Kidney (tissue), 14 donors: ENCODE measurements around the gene NCCRP1. TPM values are rescaled to one million over a fixed set of nuclear protein-coding genes. Genes with fewer than 3 reads are reported as not detected.

Experiments
- DNase-seq, 5 donors: peaks; one replicate each; pipeline ENCODE4 v3.0.0-alpha.2; 2013 to 2020
- FAIRE-seq: peaks from 2 replicates; lab custom pipeline; 2012; peaks lifted over from hg19 to GRCh38; lab: Jason Lieb, UNC
- H3K27ac ChIP-seq, 2 donors: one replicate each; pipeline ENCODE4 v1.7.0; 2013; ENCODE audit warnings: low read depth in 2 of 2, low read length in 2 of 2, inconsistent platforms in 1 of 2
- H3K27me3 ChIP-seq: one replicate; pipeline ENCODE4 v1.7.1; 2013; ENCODE audit warnings: low read length, inconsistent platforms; ENCODE audit not compliant: control insufficient read depth, insufficient read depth
- H3K36me3 ChIP-seq, 3 donors: one replicate each; pipeline versions ENCODE4 v1.7.0 to v1.7.1; 2013; ENCODE audit warnings: low read length in 3 of 3, control low read depth in 1 of 3, inconsistent platforms in 1 of 3; ENCODE audit not compliant: insufficient read depth in 3 of 3, control insufficient read depth in 2 of 3
- H3K4me1 ChIP-seq, 3 donors: one replicate each; pipeline versions ENCODE4 v1.7.0 to v1.7.1; 2013; ENCODE audit warnings: low read length in 3 of 3, inconsistent platforms in 1 of 3, low read depth in 1 of 3; ENCODE audit not compliant: control insufficient read depth in 2 of 3, insufficient read depth in 2 of 3
- H3K4me3 ChIP-seq, 3 donors: one replicate each; pipeline versions ENCODE4 v1.7.0 to v1.8.1; 2013; ENCODE audit warnings: low read length in 3 of 3, control low read depth in 1 of 3, inconsistent platforms in 1 of 3
- H3K9ac ChIP-seq, 3 donors: one replicate each; pipeline versions ENCODE4 v1.7.0 to v1.7.1; 2013; ENCODE audit warnings: low read length in 3 of 3, control low read depth in 1 of 3, inconsistent platforms in 1 of 3
- H3K9me3 ChIP-seq, 3 donors: one replicate each; pipeline versions ENCODE4 v1.7.0 to v1.7.1; 2013; ENCODE audit warnings: low read length in 3 of 3, control low read depth in 1 of 3, inconsistent platforms in 1 of 3; ENCODE audit not compliant: control insufficient read depth in 2 of 3, insufficient read depth in 1 of 3
- CTCF ChIP-seq: IDR thresholded peaks from 3 replicates; pipeline ENCODE4 v1.5.1; 2012; ENCODE audit warnings: mild to moderate bottlenecking, moderate library complexity, borderline replicate concordance; ENCODE audit not compliant: insufficient read depth; ENCODE audit errors: extremely low read depth
- intact Hi-C: fragments of 100-400 bp; cut with DNase I; formaldehyde crosslinking; loops from one replicate; pipeline ENCODE4 v1.11.1; 2022
- polyA plus RNA-seq: library from polyadenylated mRNA; stranded (reverse); fragments of 350-450 nt; fragmentation: Illumina TruSeq; extraction: RNeasy Lipid Tissue Mini Kit (QIAGEN cat#74804); gene quantifications from one replicate; pipeline ENCODE4 v1.2.3, GENCODE V29; 2014; ENCODE audit warnings: low read depth, low replicate concordance; ENCODE audit not compliant: insufficient read depth
- total RNA-seq: library from RNA; stranded (reverse); fragmentation: NEBNext Ultra II Directional; extraction: Animal tissue kit (Norgen Biotek cat#: 25700); gene quantifications from one replicate; pipeline ENCODE4 v1.2.1, GENCODE V29; 2021
- donor health status: control.
- donor health status: control.
- donor health status: control.
- donor health status: control.
- donor health status: control.
- donor health status: DM: yes; HTN: yes; CAD: no.
- donor health status: Normal renal cell carcinoma (clear cell type).

The NCCRP1 gene
- total and polyA plus RNA-seq, 2 donors from 2014 or later = 0.60 to 5.5 TPM

- peaks cover 0 to 31% (median 10%) of the 10 kb centered on the region in 3 donors for H3K4me1 ChIP-seq
- no peaks in the 10 kb centered on the region for H3K27me3 ChIP-seq
- peak; percentile 75 to 93 (median 80) for DNase-seq
- intact Hi-C loops = no loop called here
- H3K9ac ChIP-seq = peak overlapping the region in 1 of 3 donors; percentile 19
- H3K27ac ChIP-seq = peak overlapping the region; percentile 83 to 87
- peaks cover 0 to 6% (median 5%) of the 10 kb centered on the region in 3 donors for H3K36me3 ChIP-seq
- H3K4me3 ChIP-seq = no peak overlapping the region
- FAIRE-seq = no peak
- H3K9me3 ChIP-seq = no peaks in the 10 kb centered on the region
- TF ChIP-seq CTCF = no peak
Observed at GRCh38 chr19:39167461-39168257, 29.1 kb upstream of the NCCRP1 start.

DNA sequence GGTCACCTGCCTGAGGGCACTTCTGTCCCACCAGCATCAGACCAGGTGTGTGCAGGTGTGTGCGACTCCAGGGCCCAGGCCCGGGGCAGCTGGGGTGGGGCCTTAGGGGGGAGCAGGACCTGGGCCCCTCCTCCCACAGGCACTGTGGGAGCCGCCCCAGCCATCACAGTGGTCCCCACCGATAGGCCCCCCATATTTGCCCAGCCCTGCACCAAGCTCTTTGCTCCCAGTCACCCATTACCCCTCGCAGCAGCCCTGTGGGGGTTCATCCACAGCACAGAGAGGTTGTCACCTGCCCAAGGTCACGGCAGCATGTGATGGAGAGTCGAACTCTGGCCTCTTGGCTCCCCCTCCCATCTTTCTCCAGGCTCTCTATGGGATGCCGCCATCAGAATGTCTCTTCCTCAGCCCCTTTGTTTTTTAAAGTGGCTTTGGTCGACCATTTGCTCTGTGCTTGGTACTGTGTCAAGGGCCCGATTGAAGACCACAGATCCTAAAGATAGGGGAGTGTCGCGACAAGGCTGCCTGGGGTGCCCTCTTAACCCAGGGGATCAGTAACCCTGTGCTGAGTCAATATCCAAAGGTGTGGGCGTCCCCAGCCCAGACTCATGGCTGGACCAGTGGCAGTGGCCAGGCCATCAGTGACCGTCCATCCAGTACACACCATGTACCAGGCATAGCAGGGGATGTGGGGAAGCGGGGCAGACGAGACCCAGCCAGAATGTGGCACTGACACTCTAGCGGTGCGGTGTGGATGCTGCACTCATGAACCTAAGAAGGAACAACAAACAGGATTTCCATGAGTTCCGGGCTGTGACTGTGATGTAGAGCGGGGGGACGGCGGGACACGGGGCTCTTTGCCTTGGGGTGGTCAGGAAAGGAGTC, 28.3 kb upstream of the NCCRP1 start:
- no peaks in the 10 kb centered on the region for H3K9me3 ChIP-seq
- H3K27ac ChIP-seq = peak overlapping the region; percentile 18 to 67
- no peak for DNase-seq
- no peak overlapping the region for H3K4me3 ChIP-seq
- H3K4me1 ChIP-seq = peaks cover 0 to 24% (median 10%) of the 10 kb centered on the region in 3 donors
- TF ChIP-seq CTCF = no peak
- peaks cover 0 to 6% (median 5%) of the 10 kb centered on the region in 3 donors for H3K36me3 ChIP-seq
- FAIRE-seq = no peak
- intact Hi-C loops = no loop called here
- no peaks in the 10 kb centered on the region for H3K27me3 ChIP-seq
- H3K9ac ChIP-seq = peak overlapping the region in 1 of 3 donors; percentile 12

DNA sequence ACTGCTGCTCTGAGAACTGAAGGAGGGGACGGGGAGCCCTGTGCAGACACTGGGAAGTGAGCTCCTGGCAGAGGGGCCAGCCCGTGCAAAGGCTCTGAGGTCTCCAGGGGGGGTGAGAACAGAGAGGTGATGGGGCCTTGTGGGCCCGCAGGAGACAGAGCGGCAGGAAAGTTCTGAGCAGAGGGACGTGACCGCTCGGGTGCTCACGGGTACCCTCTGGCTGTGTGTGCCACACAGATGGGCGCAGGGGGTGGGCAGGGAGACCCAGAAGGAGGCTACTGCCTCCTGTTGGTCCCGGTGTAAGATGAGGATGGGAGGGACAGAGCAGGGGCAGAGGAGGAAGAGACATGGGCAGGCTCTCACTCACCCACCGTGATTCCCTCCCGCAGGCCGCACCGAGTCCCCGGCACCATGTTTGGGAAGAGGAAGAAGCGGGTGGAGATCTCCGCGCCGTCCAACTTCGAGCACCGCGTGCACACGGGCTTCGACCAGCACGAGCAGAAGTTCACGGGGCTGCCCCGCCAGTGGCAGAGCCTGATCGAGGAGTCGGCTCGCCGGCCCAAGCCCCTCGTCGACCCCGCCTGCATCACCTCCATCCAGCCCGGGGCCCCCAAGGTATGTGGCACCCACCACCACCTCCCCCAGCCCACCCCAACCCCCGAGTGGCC, 27.5 kb upstream of the NCCRP1 start:
- H3K4me1 ChIP-seq = peaks cover 0 to 22% (median 10%) of the 10 kb centered on the region in 3 donors
- H3K9ac ChIP-seq = no peak overlapping the region
- DNase-seq (no peak), FAIRE-seq (no peak)
- no peak overlapping the region for H3K4me3 ChIP-seq
- TF ChIP-seq CTCF = no peak
- H3K9me3 ChIP-seq = no peaks in the 10 kb centered on the region
- no peaks in the 10 kb centered on the region for H3K27me3 ChIP-seq
- peaks cover 0 to 6% (median 5%) of the 10 kb centered on the region in 3 donors for H3K36me3 ChIP-seq
- H3K27ac ChIP-seq = no peak overlapping the region
- intact Hi-C loops = no loop called here
